DMS114 treated with DMSO at 0.1 percent for 48 hours (cell line): ENCODE data around the gene SFI1.
A peak's percentile ranks its signal among the peaks of the same experiment; 100 is the strongest.
"Not testable (repeated sequence)": the region's sequence is repeated elsewhere in the genome, so short reads cannot be mapped to it uniquely, and the experiment has no call there.

Experiments
- DNase-seq: peaks from one replicate; lab custom pipeline; 2025; ENCODE audit not compliant: unreplicated experiment; lab: John Stamatoyannopoulos, UW

Gene SFI1

DNA sequence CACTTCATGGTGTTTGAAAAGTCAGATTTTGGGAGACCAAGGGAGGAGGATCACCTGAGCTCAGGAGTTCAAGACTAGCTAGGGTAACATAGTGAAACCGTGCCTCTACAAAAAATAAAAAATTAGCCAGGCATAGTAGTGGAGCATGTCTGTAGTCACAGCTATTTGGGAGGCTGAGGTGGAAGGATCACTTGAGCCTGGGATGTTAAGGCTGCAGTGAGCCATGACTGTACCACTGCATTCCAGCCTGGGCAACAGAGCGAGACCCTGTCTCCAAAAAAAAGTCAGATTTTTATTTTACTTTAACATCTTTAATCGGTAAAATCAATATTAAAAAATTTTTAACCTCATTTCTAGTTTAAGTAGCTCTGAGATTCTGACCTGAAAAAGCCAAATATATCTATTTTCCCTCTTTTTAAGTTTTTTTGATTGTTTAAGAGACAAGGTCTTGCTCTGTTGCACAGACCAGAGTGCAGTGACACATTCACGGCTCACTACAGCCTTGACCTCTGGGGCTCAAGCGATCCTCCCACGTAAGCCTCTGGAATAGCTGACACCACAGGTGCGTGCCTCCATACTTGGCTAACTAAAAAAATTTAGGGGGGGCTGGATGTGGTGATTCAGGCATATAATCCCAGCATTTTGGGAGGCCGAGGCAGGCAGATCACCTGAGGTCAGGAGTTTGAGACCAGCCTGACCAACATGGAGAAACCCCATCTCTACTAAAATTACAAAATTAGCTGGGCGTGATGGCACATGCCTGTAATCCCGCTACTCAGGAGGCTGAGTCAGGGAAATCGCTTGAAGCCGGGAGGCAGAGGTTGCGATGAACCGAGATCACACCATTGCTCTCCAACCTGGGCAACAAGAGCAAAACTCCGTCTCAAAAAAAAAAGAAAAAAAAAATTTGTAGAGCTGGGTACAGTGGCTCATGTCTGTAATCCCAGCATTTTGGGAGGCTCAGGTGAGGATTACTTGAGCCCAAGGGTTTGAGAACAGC, 48.4 kb downstream of the SFI1 start:
- no peak for DNase-seq

DNA sequence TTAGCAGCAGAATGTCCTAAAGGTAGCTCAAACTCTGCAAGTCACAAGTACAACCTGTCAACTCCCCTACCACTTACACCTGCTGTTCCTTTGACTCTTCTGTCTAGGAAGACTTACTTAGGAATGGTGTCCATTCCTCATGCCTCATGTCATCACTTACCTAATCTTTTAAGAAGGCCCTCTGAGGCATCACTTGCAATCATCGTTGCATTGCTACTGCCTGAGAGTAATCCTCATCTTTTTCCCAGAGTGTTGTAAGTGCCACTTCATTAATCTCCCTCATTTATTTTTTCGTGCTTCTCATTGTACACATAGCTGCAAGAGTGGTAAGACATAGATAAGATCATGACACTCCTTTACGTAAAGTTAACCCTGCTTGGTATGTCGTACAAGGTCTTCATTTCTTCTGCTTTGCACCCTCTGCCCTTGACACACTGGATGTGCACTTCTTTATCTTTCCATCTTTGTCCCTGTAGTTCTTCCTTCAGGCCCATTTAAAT, 54.6 kb downstream of the SFI1 start:
- no peak for DNase-seq

DNA sequence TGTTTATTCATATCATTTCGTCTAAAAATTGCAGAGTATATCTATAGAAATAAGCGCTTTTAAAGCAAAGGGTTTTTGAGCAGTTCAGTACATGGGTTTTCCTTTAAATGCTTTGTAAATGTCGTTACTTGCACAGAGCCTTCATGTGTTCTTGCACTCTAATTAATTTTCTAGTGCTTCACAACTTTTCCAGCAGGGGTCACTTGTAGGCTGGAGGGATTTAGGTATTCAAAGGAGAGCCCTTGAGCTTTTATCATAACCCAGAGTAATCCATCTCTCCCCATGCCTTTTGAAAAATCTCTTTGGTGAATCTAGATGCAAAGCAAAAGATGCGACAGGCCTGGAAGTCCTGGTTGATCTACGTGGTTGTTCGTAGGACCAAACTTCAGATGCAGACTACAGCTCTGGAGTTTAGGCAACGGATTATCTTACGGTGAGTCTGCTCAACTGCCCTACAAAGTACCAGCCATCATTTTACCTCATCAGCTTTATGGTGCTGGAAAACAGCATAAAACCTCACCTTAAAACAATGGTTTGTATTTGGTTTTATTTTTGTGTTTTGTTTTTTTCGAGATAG, 60.4 kb downstream of the SFI1 start:
- no peak for DNase-seq

DNA sequence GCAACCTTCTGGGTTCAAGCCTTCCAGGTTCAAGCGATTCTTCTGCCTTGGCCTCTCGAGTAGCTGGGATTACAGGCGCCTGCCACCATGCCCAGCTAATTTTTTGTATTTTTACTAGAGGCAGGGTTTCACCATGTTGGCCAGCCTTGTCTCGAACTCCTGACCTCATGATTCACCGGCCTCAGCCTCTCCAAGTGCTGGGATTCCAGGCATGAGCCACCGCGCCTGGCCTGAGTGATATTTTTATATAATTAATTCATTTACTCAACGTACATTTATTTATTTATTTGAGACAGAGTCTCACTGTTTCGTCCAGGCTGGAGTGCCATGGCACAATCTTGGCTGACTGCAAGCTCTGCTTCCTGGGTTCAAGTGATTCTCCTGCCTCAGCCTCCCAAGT, 62.2 kb downstream of the SFI1 start:
- DNase-seq = not testable (repeated sequence)

DNA sequence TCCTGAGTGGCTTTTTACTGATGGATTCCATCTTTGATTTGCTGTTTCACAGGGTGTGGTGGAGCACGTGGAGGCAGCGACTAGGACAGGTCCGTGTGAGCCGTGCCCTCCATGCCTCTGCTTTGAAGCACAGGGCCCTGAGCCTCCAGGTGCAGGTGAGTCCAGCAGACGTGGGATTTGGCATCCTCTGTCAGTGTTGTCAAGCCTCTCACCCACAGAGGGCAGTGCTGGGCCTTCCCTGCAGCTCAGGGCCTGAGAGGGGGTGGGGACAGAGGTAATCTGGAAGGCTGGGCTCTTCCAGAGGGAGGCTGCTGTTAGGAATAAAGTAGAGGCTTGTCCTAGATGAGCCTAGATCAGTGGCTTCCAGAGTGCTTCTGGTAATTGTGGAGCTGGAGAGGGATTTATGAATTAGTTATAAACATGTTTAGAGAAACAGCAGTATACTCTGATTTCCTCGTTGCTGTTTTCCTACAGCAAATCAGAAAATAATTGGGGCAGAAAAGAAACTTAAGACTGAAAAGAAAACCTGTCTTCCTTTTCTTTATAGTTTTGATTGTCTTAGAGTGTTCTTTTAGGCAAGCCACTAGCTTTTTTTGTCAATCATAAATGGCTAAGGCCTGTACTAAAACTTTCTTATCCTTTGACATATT, 65.0 kb downstream of the SFI1 start:
- DNase-seq = peak; percentile 32

DNA sequence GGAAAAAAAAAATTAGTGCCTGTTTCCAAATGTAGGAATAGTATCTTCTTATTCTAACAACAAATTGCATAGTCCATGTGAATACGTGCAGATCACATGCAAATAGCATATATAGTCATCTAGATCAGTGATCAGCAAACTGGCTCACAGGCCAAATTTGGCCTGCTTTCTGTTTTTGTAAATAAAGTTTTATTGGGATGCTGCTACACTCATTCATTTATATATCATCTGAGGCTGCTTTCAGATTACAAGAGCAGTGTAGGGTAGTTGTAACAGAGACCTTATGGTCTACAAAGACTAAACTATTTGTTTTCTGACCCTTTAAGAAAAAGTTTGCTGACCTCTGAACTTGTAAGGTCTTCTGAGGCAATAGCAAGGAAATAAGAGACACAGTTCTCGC, 65.6 kb downstream of the SFI1 start:
- DNase-seq = no peak

GRCh38 chr22:31566484-31566883, 70.1 kb downstream of the SFI1 start:
- DNase-seq = no peak

GRCh38 chr22:31567196-31567595, 70.9 kb downstream of the SFI1 start:
- DNase-seq = no peak

- DNase-seq = no peak
These were observed 71.4 kb downstream of the SFI1 start for GRCh38 chr22:31567702-31568101.

GRCh38 chr22:31569126-31569525, 72.8 kb downstream of the SFI1 start:
- no peak for DNase-seq

DNA sequence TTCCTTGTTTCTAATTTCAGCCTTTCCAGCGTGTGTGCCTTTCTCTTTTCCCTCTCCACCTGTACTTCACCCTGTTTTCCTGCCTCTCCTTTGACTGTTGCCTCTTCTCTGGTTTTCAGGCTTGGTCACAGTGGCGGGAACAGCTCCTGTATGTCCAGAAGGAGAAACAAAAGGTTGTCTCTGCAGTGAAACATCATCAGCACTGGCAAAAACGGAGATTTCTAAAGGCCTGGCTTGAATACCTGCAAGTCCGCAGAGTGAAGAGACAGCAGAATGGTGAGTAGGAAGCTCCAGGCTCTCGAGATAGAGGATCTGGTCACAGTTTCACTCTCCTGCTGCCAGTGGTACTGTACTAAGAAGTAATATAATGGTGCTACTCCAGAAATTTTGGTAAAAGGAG, 76.6 kb downstream of the SFI1 start:
- no peak for DNase-seq

DNA sequence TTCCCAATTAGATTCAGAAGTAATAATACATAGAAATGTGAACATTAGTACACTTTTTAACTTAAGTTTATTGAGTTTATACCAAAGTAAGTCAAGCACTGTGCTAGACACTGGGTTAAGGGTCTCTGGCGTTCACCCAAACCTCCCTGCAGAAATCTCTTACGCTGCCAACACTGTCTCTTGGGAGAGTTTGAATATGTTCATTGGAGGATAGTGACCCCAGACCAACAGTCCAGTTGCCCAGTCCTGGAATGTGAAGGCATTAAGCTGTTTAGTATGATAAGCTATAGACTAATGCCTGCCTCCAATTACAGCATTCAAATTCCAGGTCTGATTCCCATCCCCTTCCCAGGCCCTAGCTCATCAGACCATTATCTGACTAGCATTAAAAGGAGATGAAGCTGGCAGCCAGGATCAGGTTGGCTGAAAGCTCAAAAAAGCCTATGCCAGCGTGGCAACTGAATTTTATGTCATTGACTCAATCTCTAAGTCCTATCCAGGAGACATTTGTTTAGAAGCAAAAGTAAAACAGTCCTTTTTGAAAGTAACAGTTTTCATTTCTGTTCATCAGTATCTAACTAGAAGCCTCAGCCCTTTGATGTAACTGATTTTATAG, 77.8 kb downstream of the SFI1 start:
- DNase-seq = no peak

DNA sequence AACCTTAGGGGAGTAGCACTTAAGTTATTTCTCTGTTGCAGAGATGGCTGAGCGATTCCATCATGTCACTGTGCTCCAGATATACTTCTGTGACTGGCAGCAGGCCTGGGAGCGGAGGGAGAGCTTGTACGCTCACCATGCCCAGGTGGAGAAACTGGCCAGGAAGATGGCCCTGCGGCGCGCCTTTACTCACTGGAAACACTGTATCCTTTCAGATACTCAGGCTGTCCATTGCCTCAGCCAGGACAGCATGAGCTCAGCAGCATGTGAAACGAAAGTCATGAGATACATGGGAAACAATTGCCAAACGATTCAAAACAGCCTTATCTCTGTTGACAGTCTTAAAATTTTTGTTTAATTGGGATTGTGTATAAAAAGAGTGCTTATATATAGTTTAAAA, 78.9 kb downstream of the SFI1 start:
- DNase-seq = no peak

DNA sequence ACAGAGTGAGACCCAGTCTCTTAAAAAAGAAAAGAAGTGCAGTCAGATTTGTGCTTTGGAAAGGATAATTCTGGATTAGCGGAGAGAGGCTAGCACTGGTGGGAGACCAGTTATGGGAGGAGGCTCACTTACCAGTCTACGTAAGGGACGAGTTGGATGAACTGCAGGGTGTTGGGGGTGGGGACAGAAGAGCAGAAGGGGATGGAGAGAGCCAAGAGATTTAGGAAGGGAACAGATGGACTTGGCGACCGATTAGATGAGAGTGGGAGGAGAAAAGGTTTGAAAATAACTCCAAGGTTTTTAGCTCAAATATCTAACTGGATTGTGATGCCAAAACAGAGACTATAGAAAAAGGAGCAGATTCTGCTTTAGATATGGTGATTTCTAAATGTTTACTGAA, 81.4 kb downstream of the SFI1 start:
- DNase-seq = no peak

GRCh38 chr22:31578171-31578570, 81.8 kb downstream of the SFI1 start:
- no peak for DNase-seq

DNA sequence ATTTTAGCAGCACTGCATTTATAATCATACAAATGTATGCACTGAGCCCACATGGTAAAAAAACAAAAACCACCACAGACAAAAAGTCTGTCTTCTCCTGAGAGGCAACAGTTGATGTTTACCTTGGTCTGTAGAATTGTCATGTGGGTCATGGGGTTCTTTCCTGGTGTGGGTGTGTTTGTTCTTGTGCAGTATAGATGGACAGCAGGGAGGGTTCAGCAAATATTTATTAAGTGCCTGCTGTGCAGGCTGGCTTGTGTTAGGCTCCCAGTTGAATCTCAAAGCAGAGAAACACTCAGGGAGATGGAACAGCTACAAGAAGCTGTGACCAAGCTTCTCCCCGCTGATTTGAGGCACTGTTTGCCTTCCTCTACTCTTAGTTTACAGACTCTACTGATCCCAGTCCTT, 83.5 kb downstream of the SFI1 start:
- no peak for DNase-seq

- no peak for DNase-seq
These were observed 87.6 kb downstream of the SFI1 start for GRCh38 chr22:31583861-31584485.

DNA sequence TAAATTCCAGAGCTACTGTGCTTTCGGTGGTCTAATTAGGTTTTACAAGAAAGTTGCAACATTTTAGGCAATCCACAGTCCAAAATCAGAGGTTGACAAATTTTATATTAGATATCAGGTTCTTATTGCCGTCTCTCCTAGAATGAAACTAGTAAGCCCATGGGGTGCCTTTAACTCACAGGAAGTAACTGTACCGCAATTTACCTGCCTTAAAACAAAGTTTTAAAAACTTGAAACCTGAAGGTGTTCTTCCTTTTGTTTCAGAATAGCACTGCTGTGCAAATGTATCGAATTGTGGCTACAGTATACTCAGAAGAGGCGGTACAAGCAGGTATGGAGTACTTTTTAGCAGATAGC, 88.4 kb downstream of the SFI1 start:
- DNase-seq = no peak

DNA sequence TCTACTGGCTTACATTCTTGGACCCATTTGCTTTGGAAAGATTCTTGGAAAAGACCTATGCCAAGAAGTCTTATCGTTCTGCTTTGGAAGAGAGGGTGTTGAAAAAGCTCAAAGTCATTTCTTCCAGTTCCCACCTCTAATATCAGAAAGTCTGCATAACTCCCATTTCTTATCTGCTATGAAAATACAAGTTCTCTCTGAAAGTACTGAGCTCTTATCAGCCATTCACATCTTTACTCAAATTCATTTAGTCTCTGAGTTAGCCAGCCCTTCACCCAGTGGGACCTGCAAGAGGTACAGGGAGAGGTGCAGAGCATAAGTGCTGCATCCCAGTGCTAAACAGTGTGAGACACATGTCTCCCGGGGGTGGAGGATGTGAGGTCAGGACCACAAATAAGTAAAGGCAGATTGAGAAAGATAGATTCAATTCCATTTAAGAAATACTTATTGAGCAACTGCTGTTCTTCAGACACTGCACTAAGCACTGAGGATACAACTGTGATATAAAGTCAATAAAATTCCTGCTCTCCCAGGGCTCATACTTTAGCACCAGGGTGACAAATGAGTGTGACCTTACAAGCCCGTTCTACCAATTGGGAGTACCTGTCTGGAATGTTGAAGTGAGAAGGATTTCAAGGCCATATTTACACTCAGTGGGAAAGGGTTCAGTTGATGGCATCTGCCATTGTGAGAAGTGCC, 89.0 kb downstream of the SFI1 start:
- no peak for DNase-seq

DNA sequence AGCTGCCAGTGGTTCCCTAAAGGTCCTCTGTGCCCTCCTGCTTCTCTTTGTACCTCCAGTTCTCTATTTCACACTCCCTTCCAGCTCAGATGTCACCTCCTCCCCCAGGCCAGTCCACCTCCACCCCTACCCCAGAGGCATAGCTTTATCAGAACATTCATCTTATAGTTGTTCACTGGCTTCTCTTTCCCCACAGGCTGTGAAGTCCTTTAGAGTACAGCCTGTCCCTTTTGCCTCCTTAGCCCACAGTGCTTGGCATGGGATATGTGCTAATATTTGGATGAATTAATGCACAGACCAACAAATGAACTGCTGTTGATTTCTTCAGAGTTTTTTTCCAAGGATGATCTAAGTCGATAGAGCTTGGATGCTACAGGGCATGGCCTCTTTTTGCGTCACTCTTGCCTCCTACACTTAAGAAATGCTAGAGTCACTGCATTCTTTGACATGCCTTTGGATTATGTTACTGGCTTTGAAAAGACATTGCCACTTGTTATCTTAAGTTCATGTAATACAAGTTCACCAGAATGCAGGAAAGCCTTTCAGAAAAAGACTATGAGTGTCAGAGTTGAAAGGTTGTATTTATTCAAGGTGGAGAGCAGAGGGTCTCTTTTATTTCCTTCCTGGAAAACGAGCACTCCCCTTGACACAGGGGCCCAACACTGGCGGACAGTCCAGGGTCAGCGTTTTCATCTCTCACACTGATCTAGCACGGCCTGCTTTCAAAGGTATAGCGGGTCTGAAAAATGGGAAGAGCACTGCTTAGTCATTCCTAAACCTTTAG, 90.0 kb downstream of the SFI1 start:
- no peak for DNase-seq
